Right lung (tissue), 5 donors: ENCODE results near the gene PARP4. TPM values are rescaled to one million over a fixed set of nuclear protein-coding genes. Genes with fewer than 3 reads are reported as not detected.
"Not testable (repeated sequence)": the region's sequence is repeated elsewhere in the genome, so short reads cannot be mapped to it uniquely, and the experiment has no call there.

ENCODE experiments used
- DNase-seq, 2 donors: peaks; one replicate each; pipeline ENCODE4 v3.0.0-alpha.2; 2013
- polyA plus RNA-seq, 5 donors: library from polyadenylated mRNA; unstranded; fragments of 120-200 nt; gene quantifications; one replicate each; pipeline versions ENCODE4 v1.2.1 to v1.2.3, GENCODE V29; 2013; ENCODE audit warnings: inconsistent platforms in 1 of 5, low replicate concordance in 1 of 5; ENCODE audit not compliant: insufficient read length in 5 of 5, insufficient read depth in 1 of 5

Gene PARP4
- polyA plus RNA-seq, 5 donors: 36.6 to 54.7 (median 49.3) TPM

DNA sequence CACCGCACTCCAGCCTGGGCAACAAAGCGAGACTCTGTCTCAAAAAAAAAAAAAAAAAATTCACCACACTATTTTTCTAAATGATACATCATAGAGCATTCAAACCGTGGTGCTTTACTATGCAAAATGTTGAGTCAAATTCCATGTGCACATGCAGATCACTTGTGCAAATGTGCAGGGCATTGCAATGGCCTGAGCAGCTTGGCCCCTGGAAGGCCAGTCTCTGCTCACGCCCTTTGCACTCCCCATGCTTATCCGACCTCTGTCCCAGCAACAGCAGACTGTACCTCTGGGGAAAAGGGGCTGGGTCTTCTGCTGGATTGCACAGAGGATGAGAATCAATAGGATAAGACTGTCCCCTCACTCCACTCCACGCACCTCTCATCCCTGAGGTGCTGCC, 58.5 kb downstream of the PARP4 start:
- DNase-seq: no peak

DNA sequence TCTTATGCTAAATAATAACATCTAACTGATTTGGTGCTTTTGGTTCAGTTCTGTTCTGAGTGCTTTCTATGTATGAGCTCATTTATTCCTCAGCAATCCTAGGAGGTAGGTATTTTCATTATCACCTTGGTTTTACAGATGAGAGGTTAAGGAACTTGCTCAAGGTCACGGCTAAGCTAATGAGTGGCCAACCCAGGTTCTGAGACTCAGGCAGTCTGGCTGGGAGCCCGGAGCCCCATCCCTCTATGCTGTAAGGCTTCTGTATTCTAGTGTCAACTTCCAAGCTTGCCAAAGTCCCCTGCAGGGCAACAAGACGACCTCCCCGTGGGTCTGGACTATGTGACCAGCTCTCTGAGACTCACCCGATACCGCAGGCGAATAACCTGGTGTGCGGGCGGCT, 60.5 kb downstream of the PARP4 start:
- no peak for DNase-seq

DNA sequence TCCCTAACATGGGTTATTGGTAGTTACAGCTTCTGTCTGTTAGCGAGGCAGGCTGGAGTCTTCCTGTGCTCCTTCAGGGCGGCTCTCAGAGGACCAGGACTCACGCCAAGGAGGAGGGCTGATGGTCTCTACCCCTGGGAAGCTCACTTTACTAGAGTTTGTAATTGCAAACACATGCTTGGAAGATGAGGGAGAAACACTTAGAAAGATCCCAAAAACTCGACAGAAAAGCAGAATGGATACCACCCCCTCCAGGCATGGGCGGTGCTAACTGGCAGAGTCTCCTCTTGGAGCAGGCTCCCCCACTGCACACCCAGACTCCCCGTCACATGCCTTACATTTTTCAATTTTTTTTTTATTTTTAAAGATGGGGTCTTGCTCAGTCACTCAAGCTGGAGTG, 62.0 kb downstream of the PARP4 start:
- no peak for DNase-seq

DNA sequence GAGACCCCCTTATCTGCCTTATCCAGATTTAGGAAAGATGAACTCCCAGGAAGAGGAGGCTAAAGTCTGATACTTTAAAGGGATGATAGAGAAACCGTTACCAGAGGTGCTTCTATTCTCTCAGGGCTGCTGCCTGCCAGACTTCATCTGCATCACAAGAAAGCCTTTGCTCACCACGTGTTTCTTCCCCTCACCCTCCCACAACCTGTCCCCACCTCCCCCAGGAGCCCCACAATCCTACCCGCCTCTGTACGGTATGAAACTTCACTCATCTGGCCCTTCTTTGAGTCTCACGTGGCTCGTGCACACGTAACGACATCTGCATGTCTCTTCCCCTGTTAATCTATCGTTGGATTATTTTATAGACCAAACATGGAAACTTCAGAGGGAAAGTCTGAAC, 67.7 kb downstream of the PARP4 start:
- DNase-seq: not testable (repeated sequence)

DNA sequence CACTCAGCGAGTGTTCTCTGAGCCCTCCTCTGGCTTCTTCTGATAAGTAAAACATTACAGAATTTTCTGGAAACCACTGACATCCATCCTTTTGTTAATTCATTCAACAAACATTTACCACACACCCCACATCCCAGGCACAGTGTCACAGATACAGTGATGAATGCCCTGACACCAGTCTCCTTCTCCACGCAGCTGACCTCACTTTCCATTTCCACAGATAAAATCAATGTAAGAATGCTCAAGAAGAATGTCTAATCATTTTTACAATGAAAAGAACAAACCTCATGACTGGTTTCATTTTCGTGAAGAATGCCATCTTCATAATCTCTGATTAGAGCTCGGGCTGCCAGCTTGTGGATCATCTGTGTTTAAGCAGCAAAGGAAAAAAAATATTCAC, 69.2 kb downstream of the PARP4 start:
- DNase-seq: no peak

DNA sequence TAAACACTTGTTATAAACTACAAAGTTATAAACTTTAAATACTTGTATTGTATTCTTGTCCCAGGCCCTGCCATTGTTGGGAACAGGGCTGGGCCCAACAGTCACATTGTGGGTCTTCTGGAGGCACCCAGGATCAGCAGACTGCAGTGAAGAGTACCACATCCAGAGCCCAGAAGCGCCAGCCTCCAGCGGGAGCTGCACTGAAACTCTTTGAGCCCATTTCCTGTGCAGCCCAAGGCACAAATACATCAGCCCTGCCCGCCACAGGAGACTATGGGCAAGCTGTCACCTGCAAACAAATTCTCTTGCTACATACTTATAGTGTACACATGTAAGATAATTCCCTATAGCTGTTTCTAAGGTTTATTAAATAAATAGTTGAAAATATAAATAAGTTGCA, 86.5 kb downstream of the PARP4 start:
- DNase-seq: not testable (repeated sequence)

DNA sequence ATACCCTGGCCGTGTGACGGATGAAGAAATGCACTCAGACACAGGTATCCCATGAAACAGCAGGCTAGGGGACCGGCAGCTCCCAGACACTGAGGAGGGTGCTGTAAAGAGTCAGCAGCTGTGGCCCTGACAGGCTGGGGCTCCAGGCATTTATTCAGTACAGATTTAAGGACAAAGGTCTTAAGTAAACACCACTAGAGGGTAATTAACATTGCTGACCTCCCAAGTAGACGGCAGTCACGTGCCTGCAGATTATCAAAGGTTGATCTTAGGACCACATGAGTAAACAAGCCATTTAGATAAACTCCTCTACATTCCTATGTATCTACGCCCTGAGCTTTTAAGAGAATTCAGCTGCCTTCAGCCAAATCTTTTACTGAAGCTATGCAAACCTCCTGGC, 92.9 kb downstream of the PARP4 start:
- DNase-seq: not testable (repeated sequence)

DNA sequence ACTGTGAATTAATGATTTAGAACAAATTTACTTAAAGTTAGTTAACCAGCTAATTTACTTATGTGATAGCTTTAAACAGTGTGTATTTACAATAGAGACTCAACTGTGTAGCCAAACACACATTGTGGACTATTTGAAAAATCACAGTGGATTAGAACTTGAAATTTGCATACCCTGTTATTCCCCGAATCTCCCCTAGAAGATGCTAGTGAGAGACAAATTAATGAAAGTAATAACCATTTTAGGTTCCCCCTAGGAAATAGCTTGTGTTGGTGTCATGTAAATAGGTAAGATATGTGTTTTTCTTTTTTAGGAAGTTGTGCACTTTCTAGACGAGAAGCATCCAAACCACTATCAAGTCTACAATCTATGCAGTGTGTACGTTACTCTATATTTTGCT, 104.7 kb downstream of the PARP4 start:
- no peak for DNase-seq

DNA sequence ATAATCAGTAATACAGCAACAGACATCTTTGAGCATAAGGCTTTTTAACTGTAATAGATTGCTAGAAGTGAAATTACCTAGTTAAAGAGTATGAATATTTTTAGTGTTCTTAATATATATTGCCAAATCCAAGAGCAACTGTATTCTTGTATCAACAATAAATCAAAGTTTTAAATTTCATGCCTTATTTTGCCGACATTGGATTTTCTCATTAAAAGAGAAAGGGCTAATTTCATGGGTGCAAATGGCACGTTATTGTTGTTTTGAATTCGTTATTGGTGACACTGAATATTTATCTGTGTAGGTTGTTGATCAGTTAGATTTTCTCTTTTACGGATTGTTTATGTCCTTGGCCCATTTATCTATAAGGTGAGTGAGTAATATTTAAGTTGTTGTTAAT, 106.1 kb downstream of the PARP4 start:
- no peak for DNase-seq

DNA sequence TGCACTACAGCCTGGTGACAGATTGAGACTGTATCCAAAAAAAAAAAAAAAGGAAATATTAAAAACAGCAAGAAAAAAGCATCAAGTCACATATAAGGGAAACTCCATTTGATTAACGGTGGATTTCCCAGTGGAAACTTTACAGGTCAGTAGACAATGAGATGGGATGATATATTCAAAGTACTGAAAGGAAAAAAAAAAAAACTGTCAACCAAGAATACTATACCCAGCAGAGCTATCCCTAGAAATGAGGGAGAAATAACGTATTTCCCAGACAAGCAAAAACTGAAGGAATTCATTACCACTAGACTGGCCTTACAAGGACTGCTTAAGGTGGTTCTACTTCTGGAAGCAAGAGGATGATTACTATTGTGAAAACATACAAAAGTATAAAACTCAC, 115.8 kb downstream of the PARP4 start:
- no peak for DNase-seq

DNA sequence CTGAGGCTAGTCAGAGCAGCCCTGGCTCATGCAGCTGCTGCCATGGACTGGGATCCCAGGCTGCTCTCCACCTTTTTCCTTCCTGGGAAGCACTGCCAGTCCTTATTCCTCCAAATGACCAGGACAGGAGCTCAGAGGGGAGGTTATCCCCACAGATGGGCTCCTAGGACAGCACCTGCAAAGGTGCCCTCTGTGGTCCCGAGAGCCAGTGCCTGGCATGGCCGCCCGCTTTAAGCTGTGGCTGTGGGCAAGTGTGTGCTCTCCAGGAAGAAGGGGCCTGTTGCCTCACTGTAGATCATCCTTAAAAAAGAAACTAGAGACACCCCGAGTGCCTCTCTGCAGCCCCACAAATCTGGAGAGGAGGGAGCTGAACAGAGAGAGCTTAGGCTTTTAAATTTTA, 119.6 kb downstream of the PARP4 start:
- DNase-seq: no peak

DNA sequence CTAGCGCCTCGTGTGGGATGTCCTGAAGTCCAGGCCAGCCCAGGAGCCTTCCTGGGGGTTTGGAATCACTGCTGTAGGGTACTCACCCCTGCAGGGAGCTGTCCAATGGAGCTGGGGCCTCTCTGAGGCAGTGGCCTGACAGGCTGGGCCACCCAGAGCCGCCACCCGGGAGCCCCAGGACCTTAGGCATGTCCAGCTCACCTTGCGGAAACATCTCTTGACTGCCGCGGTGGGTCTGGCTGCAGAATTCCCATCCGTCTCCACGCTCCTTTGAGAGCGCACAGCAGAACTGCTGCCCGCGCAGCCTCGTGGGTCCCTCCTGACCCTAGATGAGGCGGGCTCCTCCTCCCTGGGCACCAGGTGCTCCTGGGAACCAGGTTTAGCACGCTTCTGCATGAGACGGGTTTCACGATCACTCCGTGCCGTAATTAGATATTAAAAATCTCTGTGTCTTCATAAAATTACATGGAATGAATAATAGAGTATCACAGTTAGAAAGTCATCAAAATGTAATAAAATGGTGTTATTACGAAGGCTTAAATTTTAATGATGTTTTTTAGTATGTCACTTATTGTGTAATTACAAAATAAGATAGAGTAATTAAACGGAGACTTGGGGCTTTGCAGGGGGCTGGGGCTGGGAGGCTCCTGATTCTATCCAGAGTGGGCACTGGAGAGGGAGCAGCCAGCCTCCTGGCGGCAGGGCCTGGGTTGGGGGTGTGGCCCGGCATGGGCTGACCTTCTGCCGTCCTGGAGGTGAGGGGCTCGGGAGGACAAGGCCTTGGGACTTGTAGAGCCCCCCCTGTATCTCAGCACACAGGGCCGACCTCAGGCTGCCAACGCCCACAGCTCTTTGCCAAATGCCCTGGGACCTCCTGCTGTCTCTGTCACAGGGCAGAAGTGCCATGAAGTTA, 120.6 kb downstream of the PARP4 start:
- DNase-seq: not testable (repeated sequence)

DNA sequence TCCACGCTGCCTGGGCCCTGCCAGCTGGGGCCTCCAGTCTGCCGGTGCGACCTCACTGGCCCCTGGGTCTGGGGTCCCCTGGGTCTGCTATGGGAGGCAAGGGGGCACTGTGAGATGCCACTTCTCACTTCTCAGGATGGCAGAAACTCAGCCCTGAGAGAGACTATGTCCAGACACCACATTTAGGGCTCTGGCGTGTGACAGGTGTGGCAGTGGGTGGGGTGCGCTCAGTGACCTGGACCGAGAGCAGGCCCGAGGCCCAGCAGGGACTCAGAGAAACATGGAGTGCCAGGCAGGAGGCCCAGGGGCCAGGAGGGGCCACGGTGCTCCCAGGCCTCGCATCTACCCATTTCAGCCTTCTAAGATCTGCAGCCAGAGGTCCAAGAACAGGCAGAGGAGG, 121.8 kb downstream of the PARP4 start:
- DNase-seq: not testable (repeated sequence)

DNA sequence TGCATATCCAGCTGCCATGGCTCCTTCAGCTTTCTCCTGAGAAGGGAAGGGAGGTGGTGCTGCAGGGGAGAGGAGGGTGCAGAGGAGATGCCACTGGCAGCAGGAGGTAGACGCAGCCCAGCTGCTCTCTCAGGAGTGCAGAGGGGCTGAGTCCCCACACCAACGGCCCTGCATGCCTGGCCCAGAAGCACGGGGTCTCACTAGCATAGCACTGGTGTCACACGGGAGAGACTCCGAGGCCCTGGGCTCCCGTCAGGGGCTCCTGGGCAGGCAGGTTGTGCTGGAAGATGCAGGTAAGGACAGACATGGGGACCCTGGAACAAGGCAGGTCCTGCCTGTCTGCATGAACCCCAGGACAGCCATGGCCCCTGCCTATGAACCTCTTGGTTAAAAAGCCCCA, 123.1 kb downstream of the PARP4 start:
- DNase-seq: no peak

DNA sequence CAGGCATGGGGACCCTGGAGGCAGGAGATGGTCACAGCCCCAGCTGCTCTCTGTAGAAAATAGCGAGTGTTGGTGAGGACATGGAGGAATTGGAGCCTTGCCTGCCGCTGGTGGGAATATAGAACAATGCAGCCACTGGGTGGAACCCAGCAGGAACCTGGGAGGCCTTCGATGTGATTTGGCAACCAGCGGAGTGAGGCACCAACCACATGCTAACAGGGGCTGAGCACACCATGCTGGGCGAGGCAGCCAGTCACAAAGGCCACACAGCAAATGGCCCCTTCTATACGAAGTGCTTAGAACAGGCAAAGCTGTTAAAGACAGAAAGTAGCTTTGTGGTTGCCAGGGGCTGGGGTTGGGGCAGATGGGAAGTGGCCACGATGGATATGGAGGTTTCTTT, 123.8 kb downstream of the PARP4 start:
- not testable (repeated sequence) for DNase-seq

DNA sequence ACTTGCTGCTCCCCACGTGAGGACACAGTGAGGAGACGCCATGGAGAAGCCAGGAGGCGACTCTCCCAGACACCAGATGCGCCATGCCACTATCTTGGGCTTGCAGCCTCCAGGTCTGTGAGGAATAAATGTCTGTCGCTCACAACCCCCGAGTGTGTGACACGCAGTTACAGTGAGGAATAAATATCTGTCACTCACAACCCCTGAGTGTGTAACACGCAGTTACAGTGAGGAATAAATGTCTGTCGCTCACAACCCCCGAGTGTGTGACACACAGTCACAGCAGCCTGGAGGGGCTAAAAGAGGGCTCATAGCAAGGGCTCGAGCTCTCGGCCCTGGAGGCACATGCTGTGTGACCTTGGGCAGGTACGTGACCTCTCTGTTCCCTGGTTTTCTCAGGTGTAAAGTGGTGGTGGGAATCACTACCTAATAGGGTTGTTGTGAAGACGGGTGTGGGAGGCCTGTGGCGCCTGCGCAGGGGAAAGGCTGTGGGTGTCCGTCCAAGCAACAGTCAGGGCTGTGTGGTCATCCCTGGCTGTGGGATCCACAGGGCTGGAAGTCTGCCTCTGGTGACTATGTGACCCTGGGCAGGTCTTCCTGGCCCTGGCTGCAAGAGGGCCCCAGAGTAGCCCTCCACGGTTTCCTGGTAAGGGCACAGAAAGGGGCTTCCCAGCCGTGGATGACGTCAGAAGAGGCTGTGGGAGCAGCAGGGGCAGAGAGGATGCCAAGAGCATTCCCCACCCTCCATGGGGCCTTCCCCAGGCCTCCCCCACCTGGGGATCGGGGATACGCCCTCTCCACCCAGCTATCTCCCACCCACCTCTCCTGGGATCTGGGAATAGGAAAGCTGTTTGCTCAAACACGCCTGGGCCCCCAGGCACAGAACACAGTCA, 125.5 kb downstream of the PARP4 start:
- no peak for DNase-seq

DNA sequence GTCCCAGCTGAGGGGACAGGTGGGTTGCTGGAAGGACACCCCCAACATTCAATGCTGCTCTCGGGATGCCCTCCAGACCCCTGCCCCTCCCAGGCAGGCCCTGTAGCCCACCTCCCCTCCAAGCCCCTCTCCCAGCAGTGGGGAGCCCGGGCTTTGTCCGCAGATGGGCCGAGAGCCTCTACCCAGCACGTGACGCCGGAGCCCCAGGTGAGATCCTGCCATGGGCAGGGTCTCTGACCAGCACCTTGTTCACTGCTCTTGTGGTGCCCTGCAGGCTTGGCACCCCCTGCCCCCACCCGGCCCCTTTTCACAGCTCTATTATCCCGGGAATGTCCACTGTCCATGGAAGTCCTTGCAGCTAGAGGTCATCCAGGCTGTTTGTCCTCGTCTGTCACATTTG, 126.7 kb downstream of the PARP4 start:
- DNase-seq: no peak

DNA sequence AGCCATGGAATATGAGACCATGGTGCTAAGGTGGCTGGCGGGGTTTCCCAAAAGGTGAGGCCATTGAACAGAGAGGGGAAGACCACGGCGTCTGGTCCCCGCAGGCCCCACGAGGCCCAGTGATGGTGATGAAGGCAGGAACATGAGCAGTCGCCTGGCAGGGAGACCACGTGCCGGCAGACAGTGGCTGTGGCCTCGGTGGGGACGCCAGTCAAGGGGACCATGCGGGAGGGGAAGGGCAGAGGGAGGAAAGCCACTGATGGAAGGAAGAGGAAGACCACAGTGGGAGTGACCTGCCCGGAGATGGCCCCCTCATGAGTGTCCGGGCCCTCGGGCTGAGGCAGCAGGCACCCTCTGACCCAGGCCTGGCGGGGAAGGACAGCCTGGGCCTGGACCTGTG, 127.6 kb downstream of the PARP4 start:
- not testable (repeated sequence) for DNase-seq

DNA sequence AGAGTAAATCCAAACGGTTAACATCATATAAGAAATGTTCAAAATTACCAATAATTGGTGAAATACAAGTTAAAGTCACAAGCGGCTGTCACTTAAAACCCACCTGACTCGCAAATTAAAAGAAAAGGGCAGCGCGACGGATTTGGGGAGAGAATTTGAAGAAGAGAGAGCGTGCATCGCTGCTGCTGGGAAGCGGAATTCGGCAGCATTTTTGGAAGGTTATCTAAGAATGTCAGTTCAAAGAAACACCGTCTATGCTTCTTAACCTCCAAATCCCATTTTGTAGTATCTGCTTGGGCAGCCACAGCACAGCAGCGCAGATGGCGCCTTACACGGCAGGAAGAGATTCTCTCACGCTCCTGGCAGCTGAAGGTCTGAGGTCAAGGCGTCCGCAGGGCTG, 128.5 kb downstream of the PARP4 start:
- not testable (repeated sequence) for DNase-seq

DNA sequence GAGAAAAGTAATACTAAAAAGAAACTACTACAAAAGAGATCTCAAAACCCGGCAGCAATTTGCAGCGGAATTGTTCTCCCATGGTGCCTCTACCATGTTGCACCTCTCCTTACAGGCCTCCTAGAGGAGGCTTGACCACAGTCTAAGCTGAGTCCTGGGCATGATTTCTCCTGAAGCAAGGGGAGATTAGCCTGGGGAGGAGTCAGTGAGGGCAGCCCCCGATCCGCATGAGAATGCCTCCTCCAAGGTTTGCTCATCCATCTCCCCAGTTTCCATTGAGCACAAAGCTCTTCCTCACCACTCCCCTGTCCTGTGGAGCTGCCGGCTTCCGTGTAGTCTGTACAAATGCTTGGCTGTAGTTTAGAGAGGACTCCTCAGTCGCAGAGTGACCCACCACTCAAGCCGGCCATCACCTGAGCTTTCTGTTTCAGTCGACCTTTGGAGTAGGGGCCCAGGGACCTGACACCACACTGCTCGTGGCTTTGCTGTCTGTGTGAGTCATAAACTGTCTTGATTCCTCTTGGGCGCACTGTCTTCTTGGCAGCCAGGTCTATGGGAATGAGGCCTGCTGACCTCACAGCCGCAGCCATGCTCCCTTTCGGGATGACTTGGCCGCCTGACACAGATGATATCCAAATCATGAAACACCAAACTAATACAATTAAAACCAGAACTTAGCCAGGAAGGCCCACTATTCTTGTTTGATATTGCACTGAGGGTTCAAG, 130.9 kb downstream of the PARP4 start:
- no peak for DNase-seq

DNA sequence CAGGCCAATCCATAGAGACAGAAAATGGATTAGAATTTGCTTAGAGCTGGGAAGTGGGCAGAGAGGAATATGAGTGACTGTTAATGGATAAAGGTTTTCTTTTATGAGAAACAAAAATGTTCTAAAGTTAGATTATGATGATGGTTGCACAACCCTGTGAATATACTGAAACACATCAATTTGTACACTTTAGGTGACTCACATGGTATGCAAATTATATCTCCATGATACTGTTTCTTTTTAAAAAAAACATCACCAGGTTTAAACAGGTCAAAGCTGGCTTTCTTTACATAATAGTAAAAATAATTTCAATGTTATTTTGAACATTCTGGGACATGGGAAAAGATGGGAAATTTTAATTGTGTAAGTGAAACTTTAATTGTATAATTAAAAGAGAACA, 131.7 kb downstream of the PARP4 start:
- DNase-seq: not testable (repeated sequence)

DNA sequence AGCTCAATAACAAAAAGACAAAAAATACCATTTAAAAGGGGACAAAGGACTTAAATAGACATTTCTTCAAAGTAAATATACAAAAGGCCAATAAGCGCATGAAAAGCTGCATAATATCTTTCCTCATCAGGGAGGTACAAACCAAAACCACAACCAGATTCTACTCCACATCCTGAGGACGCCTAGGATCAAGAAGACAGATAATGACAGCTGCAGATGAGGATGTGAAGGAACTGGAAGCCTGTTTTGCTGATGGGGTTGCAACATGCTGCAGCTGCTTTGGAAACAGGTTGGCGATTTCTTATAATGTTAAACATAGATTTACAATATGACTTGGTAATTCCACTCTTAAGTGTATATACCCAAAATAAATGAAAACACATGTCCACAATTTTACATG, 132.4 kb downstream of the PARP4 start:
- not testable (repeated sequence) for DNase-seq
